ENCODE measurements around the gene NECTIN3.

Gene NECTIN3

DNA sequence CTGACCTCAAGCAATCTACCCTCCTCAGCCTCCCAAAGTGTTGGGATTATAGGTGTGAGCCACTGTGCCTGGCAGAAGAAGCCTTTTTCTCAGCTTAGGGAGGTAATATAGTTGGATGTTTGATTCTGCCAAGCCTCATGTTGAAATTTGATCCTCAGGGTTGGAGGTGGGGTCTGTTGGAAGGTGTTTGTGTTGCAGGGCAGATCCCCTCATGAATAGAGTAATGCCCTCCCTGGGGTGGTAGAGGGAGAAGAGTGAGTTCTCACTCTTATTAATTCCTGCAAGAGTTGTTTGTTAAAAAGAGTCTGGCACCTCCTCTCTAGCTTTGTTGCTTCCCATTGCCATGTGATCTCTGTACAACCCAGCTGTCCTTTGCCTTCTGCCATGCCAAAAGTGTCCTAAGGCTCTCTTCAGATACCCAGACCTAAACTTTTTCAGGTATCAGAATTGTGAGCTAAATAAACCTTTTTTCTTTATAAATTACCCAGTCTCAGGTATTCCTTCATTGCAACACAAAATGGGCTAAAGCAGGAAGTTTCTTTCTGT is 16.4 kb downstream of the NECTIN3 start:
- no peak for DNase-seq

DNA sequence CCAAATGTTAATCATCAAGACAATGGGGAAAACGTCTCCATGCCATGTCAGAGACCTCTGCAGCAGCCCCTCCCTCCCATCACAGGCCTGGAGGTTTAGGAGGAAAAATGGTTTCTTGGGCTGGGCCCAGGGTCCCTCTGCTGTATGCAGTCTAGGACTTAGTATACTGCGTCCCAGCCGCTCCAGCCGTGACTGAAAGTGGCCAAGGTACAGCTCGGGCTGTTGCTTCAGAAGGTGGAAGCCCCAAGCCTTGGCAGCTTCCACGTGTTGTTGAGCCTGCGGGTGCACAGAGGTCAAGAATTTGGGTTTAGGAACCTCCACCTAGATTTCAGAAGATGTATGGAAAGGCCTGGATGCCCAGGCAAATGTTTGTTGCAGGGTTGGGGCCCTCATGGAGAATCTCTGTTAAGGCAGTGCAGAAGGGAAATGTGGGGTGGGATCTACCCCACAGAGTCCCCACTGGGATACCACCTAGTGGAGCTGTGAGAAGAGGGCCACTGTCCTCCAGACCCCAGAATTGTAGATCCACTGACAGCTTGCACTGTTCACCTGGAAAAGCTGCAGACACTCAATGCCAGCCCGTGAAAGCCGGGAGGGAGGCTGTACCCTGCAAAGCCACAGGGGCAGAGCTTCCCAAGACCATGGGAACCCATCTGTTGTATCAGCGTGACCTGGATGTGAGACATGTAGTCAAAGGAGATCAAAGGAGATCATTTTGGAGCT is 25.0 kb downstream of the NECTIN3 start:
- DNase-seq = no peak

DNA sequence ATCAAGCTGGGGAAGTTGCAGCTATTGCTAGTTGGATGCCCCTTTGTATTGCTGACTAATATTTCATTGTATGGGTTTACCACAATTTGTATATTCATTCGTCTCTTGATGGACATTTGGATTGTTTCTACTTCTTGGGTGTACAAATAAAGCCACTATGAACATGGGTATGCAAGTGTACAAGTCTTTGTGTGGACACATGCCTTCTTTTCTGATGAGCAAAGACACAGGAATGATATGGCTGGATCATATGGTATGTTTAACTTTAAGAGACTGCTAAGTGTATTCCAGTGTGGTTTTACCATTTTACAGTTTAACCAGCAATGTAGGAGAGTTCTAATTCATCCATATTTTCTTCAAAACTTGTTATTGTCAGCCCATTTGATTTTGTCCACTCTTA is 32.2 kb downstream of the NECTIN3 start:
- no peak for DNase-seq

DNA sequence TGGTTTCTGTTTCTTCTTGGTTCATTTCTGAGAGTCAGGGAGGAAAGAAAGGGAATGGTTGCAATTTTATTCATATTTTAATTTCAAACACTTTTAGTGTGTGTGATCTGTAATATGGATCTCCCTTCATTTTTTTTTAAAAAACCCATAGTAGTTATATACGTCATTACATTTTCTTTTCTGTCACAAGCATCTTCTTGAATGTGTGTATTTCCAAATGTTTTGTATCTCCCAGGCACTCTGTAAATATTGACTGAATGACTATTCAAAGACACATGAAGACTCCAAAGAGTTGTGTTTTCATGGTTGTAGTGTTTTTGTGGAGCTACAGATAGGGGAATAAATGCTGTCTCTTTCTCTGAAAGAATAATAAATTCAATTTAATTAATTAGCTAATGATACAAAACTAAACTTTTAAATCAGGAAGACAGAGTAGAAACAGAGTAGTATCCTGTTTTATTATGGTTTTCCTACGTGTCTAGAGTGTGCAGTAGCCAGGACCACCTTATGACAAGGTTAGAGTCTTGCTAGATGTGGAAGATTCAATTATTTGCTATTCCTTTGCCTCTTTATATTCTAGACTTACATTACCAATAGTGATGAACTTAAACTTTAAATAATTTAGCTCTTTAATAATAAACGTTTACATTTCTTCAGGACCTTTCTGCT is 35.5 kb downstream of the NECTIN3 start:
- DNase-seq = no peak

DNA sequence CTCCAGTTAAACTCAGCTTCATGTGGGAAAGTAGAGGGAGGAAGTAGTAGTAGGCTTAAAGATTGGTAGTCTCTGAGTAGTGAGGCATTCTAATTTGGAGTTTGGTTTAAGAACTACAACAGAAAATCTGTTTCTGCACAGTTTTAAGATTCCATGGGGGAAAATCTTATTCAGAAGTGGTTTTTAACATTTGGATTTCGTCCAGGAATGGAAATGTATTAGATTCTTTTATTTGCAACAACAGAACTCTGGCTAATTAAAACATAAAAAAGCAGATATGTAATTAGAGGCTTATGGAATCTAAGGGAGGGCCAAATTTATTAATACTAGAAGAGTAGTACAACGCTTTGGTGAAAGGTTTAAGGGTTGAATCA is 36.0 kb downstream of the NECTIN3 start:
- DNase-seq = no peak

DNA sequence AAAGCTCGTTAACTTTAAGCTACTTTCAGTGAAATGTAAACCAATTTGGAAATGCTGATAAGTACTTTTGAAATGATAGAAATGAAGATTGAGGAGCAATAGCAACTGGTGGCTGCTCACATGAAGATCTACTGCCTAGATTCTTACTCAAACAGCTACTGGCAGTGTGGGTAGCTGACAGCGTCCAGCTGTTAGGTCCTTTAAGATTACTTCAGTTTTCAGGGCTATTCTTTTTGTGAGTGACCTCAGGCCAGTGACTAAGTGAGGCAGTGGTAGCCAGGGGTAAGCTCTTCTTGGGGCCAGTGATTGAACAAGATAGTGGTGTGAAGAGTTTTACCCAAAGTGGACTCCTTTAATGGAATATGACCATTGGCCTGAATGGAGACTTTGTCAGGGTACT is 41.3 kb downstream of the NECTIN3 start:
- DNase-seq = no peak

DNA sequence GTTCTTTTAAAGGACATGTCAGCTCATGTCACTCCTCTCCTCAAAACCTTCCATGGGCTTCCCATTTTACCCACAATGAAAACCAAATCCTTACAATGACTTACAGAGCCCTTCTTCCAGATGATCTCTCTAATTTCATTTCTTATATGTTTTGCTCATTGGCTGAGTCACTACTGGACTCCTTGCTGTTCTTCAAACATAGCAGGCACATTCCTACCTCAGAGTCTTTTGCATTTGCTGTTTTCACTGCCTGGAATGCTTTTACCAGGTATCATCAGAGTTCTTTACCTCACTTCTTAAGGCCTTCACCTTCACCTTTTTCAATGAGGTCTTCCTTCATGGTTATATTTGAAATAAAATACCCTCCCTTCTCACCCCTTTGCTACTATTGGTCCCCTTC is 57.3 kb downstream of the NECTIN3 start:
- DNase-seq = no peak

DNA sequence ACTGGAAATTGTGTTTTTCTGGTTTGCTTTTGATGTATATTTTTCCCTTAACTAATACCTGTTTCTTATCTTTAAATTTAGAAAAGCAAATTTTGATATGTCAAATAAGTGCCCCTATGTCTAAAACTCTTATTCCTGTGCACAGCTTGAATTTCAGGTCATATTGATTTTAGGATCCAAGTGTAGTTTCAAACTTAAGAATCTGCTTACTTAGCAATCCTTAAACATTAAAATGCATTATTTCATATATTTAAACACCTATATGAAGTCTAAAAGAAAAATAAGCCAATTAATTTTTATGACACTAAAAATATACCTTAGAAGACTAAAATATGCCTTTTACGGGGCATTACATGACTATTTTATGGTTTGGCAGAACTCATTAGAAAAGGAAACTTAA is 59.2 kb downstream of the NECTIN3 start:
- DNase-seq = no peak

DNA sequence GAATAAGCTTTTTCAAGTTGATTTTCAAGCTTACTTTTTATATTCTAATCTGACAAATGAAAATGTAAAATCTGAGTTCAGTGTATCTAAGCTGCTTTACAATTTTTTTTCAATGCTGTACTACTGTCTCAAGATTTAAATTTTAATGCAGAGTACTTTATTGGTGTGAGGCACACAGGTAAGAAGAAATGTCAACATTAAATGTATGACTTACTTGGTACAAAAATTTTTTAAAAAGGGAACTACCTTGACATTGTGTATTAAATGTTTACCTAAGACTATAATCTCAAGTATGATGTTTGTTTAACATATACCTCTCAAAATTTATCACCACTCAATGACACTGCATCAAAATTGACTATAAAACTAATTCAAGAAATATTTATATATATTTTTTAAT is 62.7 kb downstream of the NECTIN3 start:
- DNase-seq = no peak

DNA sequence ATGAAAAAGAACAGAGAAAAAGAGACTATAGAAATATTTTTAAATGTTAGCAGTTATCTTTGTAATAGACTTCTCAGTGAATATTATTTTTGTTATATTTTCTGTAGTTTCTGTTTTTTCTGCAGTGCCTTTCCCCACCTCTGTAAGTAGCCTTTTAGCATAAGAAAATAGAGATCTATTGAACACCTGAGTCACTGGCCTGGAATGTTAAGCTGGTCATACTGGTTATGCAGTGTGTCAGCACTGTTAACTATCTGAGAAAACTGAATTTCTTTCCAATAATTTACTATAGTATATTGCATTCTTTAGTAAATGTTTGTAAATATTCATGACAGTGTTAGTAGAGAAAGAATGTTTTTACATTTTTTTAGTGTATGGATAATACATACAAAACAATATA is 79.8 kb downstream of the NECTIN3 start:
- no peak for DNase-seq

DNA sequence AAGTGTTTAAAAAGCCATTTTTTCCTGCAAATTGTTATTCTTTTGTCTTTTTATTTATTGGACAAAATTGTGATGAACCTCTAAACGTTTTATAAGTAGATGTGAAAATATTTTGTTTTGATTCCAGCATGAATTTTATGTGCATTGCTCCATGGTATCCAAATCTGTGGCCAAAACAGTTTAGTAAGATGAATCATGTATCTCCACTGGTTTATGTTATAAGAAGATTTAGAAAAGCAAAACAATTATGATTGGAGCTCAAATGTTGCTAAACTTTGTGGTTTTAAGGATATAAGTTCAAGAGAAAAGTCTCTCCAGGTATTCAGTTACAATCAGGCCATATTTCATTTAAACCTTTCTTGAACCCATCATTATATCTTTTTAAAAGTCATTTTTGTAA is 80.9 kb downstream of the NECTIN3 start:
- no peak for DNase-seq

DNA sequence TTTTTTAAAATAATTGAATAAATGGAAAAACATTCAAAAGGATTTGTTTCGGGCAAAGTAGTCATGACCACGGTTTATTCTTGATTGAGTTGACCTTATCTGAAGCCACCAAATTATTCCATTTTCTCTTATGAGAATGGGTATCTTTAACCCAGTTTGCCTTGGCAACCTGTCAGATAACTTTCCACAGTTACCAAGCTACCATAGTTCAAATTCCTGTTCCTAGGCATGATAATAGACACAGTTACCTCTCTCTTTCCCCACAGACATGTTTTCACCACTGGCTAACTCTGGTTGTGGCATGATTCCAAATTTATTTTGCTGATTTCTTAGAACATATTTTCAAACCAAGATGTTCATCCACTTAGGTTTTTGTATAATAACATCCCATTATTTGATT is 84.9 kb downstream of the NECTIN3 start:
- DNase-seq = no peak

DNA sequence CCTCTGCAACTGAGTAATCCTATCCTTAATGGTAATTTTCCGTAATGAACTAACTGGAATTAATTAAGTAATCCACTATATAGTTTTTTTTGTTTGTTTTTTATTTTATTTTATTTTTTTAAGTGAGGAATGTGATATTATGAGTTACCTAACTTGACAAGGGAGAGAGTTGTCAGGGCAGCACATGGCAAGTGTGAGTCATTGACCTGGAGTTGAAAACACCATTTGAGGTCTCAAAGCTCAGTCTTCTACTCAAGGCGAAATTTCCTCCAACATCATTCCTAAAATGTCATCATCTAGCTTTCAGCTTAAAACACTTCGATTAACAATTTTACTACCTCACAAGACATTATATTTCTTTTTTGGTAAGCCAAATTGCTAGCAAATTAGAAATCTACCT is 87.8 kb downstream of the NECTIN3 start:
- DNase-seq = no peak

DNA sequence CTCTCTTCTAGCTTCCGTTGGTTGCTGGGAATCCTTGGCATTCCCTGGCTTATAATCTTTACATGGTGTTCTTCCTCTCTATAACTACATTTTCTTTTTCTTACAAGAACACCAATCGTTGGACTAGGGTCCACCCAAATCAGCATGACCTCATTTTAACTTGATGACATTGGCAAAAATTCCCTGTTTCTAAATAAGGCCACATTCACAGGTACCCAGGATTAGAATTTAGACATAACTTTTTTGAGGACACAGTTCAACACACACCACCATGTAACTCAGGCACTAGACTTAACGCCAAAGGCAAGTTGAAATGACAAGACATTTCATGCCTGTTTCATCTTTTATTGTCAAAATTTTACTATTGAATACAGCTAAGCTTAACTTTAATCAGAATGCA is 93.0 kb downstream of the NECTIN3 start:
- no peak for DNase-seq

DNA sequence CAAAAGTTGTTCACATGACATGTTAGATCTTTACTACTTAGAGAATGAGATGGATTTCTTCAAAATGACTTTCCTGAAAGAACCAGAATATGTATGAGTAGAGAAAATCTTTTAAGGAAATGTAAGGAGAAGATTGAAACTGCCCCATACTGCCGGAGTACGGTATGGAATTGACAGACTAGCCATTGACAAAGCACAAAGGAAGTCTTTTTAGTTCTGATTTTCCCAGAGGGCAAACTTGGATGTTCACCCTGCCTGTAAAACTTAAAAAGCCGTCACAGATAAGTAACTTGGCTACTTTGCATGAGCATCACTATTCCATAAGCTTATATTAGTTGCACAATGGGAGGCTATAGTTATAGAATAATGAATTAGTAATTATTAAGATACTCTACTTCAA is 93.8 kb downstream of the NECTIN3 start:
- DNase-seq = no peak

DNA sequence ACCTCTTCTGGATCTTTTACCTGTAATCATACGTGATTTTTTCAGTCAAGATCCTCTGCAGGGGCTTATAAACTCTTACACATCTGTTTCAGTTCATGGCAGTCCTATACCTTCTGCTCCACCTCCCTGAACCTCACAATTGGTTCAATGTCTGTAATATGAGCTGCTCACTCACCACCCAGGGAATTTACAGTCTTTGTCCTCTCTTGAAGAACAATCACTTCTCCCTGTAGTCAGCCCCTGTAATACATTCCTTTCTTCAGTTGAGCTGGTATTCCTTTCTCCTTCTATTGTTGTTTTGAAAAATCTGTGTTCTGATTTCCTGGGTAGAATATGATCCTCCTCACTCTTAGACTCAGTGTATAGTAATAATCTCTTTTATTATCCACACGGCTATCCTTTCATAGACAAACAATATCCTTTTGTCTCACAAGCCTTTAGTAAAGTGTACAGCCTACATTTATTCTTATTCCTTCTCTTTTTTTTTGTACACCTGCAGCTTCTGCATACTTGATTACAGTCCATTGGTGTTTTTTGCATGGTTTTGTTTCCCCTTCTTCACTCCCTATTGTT is 101.8 kb downstream of the NECTIN3 start:
- no peak for DNase-seq

DNA sequence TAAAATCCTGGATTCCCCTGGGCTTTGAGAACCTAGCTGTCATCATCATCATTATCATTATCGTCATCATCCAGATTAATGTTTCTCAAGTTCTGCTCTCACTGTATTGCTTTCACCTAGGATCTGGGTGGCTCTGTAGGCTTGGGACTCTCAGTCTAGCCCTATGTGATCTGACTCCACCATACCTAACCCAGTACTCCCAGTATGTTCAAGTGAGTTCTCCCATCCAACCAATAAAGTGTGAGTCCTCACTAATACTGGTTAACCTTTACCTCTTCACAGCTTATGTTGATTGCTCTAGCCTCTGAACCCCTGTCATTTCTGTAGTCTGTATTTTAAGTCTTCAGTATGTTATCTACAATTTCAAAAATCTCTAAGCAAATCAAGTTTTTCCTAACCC is 102.3 kb downstream of the NECTIN3 start:
- no peak for DNase-seq

DNA sequence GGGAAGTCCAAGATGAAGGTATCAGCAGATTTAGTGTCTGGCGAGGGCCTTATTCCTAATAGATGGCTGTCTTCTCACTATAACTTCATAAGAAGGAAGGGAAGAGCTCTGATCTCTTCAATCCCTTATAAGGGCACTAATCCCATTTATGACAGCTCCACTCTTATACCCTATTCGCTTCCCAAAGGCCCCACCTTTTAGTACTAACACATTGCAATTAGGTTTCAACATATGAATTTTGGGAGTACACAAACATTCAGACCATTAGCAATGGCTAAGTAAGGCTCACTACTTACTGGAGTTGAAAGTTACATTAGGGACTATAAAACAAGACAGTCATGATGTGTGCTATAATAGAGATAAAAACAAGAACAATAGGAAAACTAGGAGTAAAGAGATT is 118.9 kb downstream of the NECTIN3 start:
- DNase-seq = no peak

DNA sequence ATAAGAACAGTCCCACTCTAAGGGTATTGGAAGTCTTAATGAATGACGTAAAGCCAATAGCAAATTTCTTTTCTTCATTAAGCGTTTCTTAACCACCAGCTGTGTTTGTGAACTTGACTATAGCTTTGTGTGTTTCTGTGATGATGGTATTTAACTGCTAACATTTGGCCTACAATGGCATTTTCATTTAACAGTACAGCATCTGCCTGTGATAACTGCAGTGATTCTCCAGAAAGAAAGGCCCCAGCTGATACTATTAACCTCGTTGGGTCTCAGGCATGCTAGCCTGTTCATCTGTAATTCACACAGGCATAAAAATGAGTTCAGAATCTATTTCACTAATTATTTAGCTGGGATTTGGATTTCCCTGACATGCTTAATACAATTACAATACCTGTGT is 121.9 kb downstream of the NECTIN3 start:
- DNase-seq = no peak

DNA sequence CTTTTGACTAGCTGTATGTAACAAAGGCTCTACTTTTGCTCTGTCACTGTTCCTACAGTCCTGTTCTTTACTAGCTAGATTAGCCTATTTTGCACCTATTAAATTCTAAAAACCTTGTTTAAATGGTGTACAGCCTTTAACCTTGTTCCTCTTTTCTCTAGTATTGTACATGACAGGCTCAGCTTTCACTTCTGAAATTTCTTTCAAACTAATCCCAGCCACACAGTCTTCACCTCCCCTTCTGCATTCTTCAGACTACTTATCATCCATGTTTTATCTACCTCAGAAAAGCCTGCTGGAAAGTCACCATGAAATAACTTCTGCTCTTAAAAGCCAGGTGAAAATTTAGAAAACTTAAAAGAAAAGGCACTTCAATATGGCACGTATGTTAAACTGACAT is 122.4 kb downstream of the NECTIN3 start:
- DNase-seq = no peak

DNA sequence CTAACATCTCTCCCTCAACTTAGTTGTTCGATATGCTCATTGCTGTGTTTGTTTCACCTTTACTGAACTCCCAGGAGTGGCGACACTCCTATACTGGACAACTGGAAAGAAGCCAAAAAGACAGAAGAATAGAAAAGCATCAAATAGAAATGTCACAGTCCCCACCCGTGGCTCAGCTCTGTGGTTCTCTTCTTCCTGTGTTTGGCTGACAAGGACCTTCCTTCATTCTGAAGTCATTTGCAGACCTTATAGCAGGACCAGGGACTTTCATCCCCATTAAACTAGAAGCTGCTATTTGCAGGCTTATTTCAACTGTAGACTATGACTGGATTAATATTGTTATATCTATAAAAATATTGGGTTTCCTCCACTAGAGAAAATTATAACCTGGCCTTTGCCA is 125.9 kb downstream of the NECTIN3 start:
- DNase-seq = no peak

DNA sequence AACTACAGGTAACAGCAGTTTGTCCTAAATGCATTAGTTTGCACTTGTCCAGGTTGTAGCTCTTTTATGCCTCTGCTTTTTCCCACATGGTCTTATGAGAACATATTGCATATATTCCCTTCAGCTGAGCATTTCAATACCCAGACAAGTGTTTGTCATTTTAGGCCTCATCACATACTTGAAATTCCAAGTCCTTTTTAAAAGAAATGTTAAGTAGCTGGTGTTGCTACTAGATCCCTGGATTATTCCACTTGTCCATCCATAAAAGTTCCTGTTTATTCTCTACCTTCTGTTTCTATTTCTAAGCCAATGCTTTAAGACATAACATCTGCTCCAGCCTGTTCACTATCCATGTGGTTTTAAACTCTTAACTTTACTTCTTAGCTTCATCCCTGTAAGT is 128.4 kb downstream of the NECTIN3 start:
- DNase-seq = no peak

DNA sequence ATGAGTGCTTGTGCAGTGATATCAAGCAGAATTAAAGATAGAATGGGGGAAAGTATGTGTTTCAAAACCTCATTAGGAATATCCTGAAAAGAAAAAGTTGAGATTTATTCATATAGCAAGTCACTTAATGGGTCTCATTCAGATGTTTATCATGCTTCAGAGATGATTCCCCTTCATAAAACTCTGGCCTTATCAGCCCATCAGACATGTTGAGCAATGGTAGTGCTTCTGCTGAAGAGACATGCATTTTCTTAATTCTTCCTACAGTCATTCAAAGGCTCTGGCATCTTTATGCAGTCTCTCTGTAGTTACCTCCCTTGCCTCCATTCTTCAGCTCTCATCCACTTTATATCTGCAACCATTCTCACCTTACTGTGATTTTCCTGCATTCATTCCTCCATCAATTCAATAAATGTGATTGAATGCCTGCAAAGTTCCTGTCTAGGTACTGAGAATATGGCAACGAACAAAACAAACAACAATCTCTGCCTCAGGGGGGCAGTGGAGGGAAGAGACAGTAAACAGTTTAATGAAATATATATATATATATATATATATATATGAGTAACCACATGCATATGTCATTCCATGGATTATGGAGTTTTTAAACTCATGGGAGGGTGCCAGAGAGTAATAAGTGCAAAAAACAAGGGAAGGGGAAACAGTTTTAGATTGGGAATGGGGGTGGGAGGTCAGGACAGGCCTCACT is 138.5 kb downstream of the NECTIN3 start:
- no peak for DNase-seq

All from NCI-H2081 treated with DMSO at 0.1 percent for 48 hours (cell line).